Small intestine (tissue), 7 donors: ENCODE results near the gene ESRRA. TPM values are rescaled to one million over a fixed set of nuclear protein-coding genes. Genes with fewer than 3 reads are reported as not detected.

ENCODE experiments used
- DNase-seq, 2 donors: peaks; one replicate each; pipeline versions ENCODE4 v3.0.0 to v3.0.0-alpha.2; 2013
- FAIRE-seq: peaks from 2 replicates; lab custom pipeline; 2012; peaks lifted over from hg19 to GRCh38; lab: Jason Lieb, UNC
- H3K27ac ChIP-seq, 3 donors: one replicate each; pipeline ENCODE4 v1.5.1; 2013; ENCODE audit warnings: low read length in 2 of 3, mild to moderate bottlenecking in 2 of 3, control low read depth in 1 of 3, inconsistent platforms in 1 of 3, low read depth in 1 of 3, moderate library complexity in 1 of 3
- H3K27me3 ChIP-seq, 3 donors: one replicate each; pipeline ENCODE4 v1.6.1; 2013; ENCODE audit warnings: low read length in 3 of 3, inconsistent platforms in 1 of 3; ENCODE audit not compliant: control insufficient read depth in 3 of 3, insufficient read depth in 3 of 3
- H3K36me3 ChIP-seq, 3 donors: one replicate each; pipeline ENCODE4 v1.6.1; 2013; ENCODE audit warnings: low read length in 3 of 3, inconsistent platforms in 1 of 3, low read depth in 1 of 3, mild to moderate bottlenecking in 1 of 3, moderate library complexity in 1 of 3; ENCODE audit not compliant: control insufficient read depth in 3 of 3, insufficient read depth in 2 of 3
- H3K4me1 ChIP-seq, 3 donors: one replicate each; pipeline ENCODE4 v1.6.1; 2013; ENCODE audit warnings: low read length in 2 of 3, inconsistent platforms in 1 of 3, low read depth in 1 of 3, mild to moderate bottlenecking in 1 of 3, moderate library complexity in 1 of 3; ENCODE audit not compliant: control insufficient read depth in 3 of 3, insufficient read depth in 2 of 3
- H3K4me3 ChIP-seq, 3 donors: one replicate each; pipeline ENCODE4 v1.5.1; 2013; ENCODE audit warnings: low read length in 3 of 3, control low read depth in 1 of 3, inconsistent platforms in 1 of 3, low read depth in 1 of 3, mild to moderate bottlenecking in 1 of 3, moderate library complexity in 1 of 3
- H3K9me3 ChIP-seq, 2 donors: one replicate each; pipeline ENCODE4 v1.6.1; 2013; ENCODE audit warnings: low read depth in 1 of 2, low read length in 1 of 2; ENCODE audit not compliant: control insufficient read depth in 2 of 2, insufficient read depth in 1 of 2
- WGBS, 3 donors: extraction: QIAGEN DNeasy Blood & Tissue Kit; methylation state at CpG; one replicate each; pipeline ENCODE4 v1.1.7; 2013; 5-methylcytosine and 5-hydroxymethylcytosine counted together
- polyA plus RNA-seq, 4 donors: library from polyadenylated mRNA; stranded (reverse) in 3 of 4; unstranded in 1 of 4; fragments of 200-250 nt in 3 of 4; fragments of 120-200 nt in 1 of 4; gene quantifications; one replicate each; pipeline versions ENCODE4 v1.2.1 to v1.2.3, GENCODE V29; 2013
- donor health status: healthy with polysubstance abuse.
- donor health status: control.
- donor health status: control.
- donor health status: Bipolar disorder and iron deficiency.
- donor health status: healthy.

Gene ESRRA
- polyA plus RNA-seq, 4 donors = 85.1 to 417 (median 298) TPM

DNA sequence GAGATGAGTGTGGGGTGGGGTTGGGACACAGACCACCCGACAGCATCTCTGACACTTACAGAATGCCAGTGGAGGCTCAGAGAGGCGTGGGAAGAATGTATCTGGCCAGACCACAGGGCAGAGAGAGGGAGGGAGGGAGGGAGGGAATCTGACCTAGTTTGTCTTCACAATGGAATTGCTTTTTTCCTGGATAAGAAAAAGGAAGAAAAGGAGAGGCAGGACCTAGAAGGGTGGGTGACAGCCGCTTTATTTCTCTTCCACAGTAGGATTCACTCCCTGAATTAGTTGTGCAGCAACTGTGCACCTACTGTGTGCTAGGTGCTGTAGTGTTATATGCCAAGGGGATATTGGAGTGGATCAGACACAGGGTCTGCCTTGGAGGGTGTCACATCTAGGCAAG lies 10.6 kb upstream of the ESRRA start:
- Histone ChIP-seq H3K27me3 (peaks cover 17 to 92% (median 43%) of the 10 kb centered on the region in 3 donors), H3K27ac (no peak overlapping the region), H3K4me1 (peaks cover 0 to 6% (median 2%) of the 10 kb centered on the region in 3 donors), H3K4me3 (no peak overlapping the region), H3K9me3 (no peaks in the 10 kb centered on the region), H3K36me3 (peaks cover 0 to 2% (median 0%) of the 10 kb centered on the region in 3 donors)
- DNase-seq = no peak
- 56 to 63% (median 57%) methylated on average over 3 of the region's 3 CpGs for WGBS, 3 donors
- FAIRE-seq = no peak

DNA sequence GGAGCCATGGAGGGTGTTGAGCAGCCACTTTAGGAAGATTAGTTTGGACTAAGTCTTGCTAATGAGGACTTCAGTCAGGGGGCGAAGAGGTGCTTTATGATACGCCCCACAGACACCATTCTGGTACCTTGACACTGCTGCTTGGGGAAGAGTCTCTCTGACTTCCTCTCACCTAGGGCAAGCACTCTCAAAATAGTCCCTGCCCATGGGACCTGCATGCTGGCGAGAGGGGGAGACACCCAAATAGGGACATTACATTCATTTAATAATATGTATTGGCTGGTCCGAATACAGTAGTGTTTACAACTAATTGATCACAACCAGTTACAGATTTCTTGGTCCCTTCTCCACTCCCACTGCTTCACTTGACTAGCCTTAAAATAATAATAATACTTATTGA lies 9.6 kb upstream of the ESRRA start:
- no peaks in the 10 kb centered on the region for H3K9me3 ChIP-seq
- no peak overlapping the region for H3K27ac ChIP-seq
- WGBS, 3 donors = 82 to 83% (median 82%) methylated on average over 4 of the region's 4 CpGs
- DNase-seq (no peak), FAIRE-seq (no peak)
- peaks cover 0 to 16% (median 4%) of the 10 kb centered on the region in 3 donors for H3K4me1 ChIP-seq
- H3K36me3 ChIP-seq = no peaks in the 10 kb centered on the region
- H3K4me3 ChIP-seq = no peak overlapping the region
- peaks cover 17 to 93% (median 44%) of the 10 kb centered on the region in 3 donors for H3K27me3 ChIP-seq

DNA sequence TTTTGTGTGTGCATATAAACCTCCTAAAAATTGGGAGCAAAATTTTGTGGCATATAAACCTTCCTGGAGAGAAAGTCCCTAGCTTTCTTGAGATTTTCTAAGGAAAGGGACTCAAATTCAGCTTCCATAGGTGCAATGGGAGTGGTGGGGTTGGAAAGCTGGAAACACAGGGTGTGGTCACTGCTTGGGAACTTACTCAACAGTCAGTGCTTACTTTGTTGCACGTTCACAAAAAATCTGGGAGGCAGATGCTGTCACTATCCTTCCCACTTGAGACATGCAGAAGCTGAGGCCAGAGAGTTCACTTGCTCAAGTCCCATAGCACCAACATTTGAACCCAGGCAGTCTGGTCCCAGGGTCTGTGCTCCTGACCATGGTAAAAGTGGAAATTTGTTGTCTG lies 9.1 kb upstream of the ESRRA start:
- no peaks in the 10 kb centered on the region for H3K36me3 ChIP-seq
- no peak overlapping the region for H3K27ac ChIP-seq
- FAIRE-seq (no peak), DNase-seq (no peak)
- H3K9me3 ChIP-seq = no peaks in the 10 kb centered on the region
- H3K4me1 ChIP-seq = peaks cover 0 to 16% (median 4%) of the 10 kb centered on the region in 3 donors
- H3K27me3 ChIP-seq = peaks cover 17 to 93% (median 40%) of the 10 kb centered on the region in 3 donors
- no peak overlapping the region for H3K4me3 ChIP-seq
- WGBS, 3 donors = 25 to 40% (median 36%) methylated on average over 1 of the region's 1 CpG

DNA sequence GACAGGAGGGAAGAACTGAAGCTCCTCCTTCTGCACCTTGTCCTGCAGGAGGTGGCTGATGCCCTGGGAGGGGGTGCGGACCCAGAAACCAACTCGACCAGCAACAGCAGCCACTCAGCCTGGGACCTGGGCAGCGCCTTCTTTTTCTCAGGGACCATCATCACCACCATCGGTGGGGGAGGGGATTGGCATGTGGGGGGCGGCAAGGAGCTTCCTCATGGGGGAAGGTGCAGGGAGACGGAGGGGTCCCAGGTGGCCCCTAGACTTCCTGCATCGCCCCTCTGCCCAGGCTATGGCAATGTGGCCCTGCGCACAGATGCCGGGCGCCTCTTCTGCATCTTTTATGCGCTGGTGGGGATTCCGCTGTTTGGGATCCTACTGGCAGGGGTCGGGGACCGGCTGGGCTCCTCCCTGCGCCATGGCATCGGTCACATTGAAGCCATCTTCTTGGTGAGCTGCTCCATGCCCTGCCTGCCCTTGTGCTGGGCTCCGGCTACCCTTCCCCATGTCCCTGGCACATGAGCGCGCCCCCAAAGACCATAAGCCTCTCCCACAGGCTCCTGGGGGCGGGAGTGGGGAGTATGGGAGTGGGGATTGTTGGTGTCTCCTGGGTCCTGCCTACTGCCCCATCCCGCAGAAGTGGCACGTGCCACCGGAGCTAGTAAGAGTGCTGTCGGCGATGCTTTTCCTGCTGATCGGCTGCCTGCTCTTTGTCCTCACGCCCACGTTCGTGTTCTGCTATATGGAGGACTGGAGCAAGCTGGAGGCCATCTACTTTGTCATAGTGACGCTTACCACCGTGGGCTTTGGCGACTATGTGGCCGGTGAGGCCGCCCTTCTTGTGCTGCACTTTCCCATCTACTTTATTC lies 8.3 kb upstream of the ESRRA start:
- no peak for FAIRE-seq
- H3K27me3 ChIP-seq = peaks cover 13 to 99% (median 39%) of the 10 kb centered on the region in 3 donors

DNA sequence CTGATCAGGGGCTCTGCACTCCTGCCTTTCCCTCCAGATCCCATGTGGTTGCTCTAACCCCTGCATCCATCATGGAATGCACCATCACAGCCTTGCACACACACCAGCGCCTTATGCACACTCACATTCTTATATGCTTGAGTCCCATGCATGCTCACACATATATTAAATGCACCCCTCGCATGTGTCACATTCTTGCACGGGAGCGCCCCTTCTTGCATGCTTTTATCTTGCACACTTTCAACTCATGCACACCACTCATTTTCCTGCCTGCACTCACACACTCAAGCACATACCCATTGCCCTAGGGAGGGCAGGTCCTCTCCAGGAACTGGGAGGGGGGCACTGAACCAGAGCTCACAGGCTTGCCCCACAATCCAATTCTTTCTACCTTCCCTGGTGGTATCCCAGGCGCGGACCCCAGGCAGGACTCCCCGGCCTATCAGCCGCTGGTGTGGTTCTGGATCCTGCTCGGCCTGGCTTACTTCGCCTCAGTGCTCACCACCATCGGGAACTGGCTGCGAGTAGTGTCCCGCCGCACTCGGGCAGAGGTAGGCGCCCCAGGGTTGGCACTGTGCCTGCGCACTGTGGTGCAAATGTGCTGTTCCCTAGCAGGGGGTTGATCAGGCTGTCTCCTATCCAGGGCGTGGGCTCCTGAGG lies 7.5 kb upstream of the ESRRA start:
- Histone ChIP-seq H3K27ac (no peak overlapping the region), H3K4me1 (peaks cover 0 to 14% (median 4%) of the 10 kb centered on the region in 3 donors), H3K36me3 (no peaks in the 10 kb centered on the region), H3K4me3 (no peak overlapping the region), H3K27me3 (peaks cover 9 to 93% (median 39%) of the 10 kb centered on the region in 3 donors), H3K9me3 (no peaks in the 10 kb centered on the region)
- DNase-seq (no peak), FAIRE-seq (no peak)
- WGBS, 3 donors = 11 to 36% (median 36%) methylated on average over 18 of the region's 18 CpGs

More for the DNA sequence above, 8.3 kb upstream of the ESRRA start:
- no peak for DNase-seq
- WGBS, 3 donors = 7 to 12% (median 8%) methylated on average over 33 to 34 of the region's 34 CpGs
- no peaks in the 10 kb centered on the region for H3K9me3 ChIP-seq
- no peak overlapping the region for H3K27ac ChIP-seq
- no peak overlapping the region for H3K4me3 ChIP-seq
- H3K36me3 ChIP-seq = no peaks in the 10 kb centered on the region
- H3K4me1 ChIP-seq = peaks cover 0 to 14% (median 4%) of the 10 kb centered on the region in 3 donors

DNA sequence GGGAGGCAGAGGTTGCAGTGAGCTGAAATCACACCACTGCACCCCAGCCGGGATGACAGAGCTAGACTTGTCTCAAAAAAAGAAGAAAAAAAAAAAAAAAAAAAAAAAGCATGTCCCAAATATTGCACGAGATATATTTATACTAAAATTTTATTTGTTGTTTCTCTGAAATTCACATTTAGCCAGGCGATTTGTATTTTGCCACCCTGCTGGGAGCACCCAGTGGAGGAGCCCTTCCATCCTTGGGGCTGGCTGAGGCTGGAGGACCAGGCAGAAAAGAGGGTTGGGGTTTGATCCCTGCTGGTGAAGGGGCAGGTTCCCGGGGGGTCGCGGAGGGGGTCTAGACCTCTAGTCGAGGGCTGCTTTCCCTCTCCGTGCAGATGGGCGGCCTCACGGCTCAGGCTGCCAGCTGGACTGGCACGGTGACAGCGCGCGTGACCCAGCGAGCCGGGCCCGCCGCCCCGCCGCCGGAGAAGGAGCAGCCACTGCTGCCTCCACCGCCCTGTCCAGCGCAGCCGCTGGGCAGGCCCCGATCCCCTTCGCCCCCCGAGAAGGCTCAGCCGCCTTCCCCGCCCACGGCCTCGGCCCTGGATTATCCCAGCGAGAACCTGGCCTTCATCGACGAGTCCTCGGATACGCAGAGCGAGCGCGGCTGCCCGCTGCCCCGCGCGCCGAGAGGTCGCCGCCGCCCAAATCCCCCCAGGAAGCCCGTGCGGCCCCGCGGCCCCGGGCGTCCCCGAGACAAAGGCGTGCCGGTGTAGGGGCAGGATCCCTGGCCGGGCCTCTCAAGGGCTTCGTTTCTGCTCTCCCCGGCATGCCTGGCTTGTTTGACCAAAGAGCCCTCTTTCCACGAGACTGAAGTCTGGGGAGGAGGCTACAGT lies 6.1 kb upstream of the ESRRA start:
- H3K9me3 ChIP-seq = no peaks in the 10 kb centered on the region
- peaks cover 8 to 79% (median 36%) of the 10 kb centered on the region in 3 donors for H3K27me3 ChIP-seq
- H3K27ac ChIP-seq = no peak overlapping the region
- H3K4me1 ChIP-seq = peaks cover 0 to 21% (median 5%) of the 10 kb centered on the region in 3 donors
- WGBS, 3 donors = 2 to 4% (median 2%) methylated on average over 43 to 60 of the region's 60 CpGs
- peak overlapping the region in 1 of 3 donors; percentile 47 for H3K4me3 ChIP-seq
- no peak for FAIRE-seq
- peak in 1 of 2 donors; percentile 56 for DNase-seq
- no peaks in the 10 kb centered on the region for H3K36me3 ChIP-seq

DNA sequence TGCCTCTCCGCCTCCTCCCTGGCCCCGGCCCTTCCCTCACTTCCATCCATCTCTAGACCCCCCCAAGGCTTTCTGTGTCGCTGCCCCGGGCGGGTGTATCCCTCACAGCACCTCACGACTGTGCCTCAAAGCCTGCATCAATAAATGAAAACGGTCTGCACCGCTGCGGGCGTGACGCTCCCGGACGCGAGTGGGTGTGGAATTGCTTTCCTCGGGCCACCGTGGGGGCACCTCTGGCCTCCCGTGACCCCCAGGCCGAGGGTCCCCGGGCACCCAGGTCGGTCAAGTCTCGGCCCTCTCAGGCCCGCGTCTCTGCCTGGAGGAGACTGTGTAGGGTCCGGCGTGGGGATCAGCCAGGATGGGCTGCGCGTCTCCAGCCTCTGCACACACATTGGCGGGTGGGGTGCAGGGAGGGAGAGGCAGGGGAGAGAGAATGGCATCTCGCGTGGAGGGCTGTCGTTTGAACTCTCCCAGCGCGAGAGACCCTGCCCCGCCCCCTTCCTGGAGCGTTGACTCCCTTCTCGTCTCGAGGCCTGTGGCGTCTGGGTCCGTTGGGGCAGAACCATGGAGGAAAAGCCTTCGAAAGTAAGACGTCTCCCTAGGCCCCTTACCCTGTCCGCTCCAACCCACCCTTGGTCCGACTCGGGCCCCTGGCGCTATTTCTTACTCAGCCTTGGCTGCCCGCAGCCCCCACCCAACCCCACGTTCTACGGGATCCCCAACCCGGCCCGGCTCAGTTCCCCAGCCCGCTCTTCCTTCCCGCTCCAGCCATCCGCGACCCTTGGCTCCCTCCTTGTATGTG lies 5.3 kb upstream of the ESRRA start, which contains the start of gene CATSPERZ:
Gene CATSPERZ (plus strand): TSS at position 512 of the 802 bp plus-strand sequence. CDS start 53 bp downstream, at position 565.
- FAIRE-seq (no peak), DNase-seq (peak; percentile 36 to 42)
- Histone ChIP-seq H3K4me1 (peaks cover 0 to 27% (median 5%) of the 10 kb centered on the region in 3 donors), H3K27me3 (peaks cover 8 to 71% (median 31%) of the 10 kb centered on the region in 3 donors), H3K36me3 (no peaks in the 10 kb centered on the region), H3K4me3 (peak within 1 kb of the TSS in 2 of 3 donors; percentile 0 to 47), H3K27ac (no peak within 1 kb of the TSS), H3K9me3 (no peaks in the 10 kb centered on the region)
- WGBS, 3 donors = 2 to 7% (median 4%) methylated on average over 45 to 54 of the region's 54 CpGs
